Ishikawa (cell line): ENCODE measurements around the gene IL23R.

ENCODE experiments used
- CEBPB ChIP-seq: IDR thresholded peaks from 2 replicates; pipeline ENCODE4 v1.6.1; 2012
- CREB1 ChIP-seq: IDR thresholded peaks from 2 replicates; pipeline ENCODE4 v1.6.1; 2012; ENCODE audit warnings: low read depth
- EGR1 ChIP-seq: IDR thresholded peaks from 2 replicates; pipeline ENCODE4 v1.6.1; 2012
- EP300 ChIP-seq: IDR thresholded peaks from 2 replicates; pipeline ENCODE4 v1.6.1; 2012; ENCODE audit warnings: borderline replicate concordance
- FOXM1 ChIP-seq: IDR thresholded peaks from 2 replicates; pipeline ENCODE4 v1.6.1; 2012; ENCODE audit warnings: low read depth, borderline replicate concordance
- MAX ChIP-seq: IDR thresholded peaks from 2 replicates; pipeline ENCODE4 v1.6.1; 2012
- NFIC ChIP-seq: IDR thresholded peaks from 2 replicates; pipeline ENCODE4 v1.6.1; 2012
- RAD21 ChIP-seq: IDR thresholded peaks from 2 replicates; pipeline ENCODE4 v1.6.1; 2012; ENCODE audit warnings: low read depth
- TAF1 ChIP-seq: IDR thresholded peaks from 2 replicates; pipeline ENCODE4 v1.6.1; 2012; ENCODE audit warnings: low read depth, mild to moderate bottlenecking
- TCF12 ChIP-seq: IDR thresholded peaks from 2 replicates; pipeline ENCODE4 v1.6.1; 2012; ENCODE audit warnings: low read depth
- TEAD4 ChIP-seq: IDR thresholded peaks from 2 replicates; pipeline ENCODE4 v1.6.1; 2012
- YY1 ChIP-seq: IDR thresholded peaks from 2 replicates; pipeline ENCODE4 v1.6.1; 2012; ENCODE audit warnings: low read depth
- ZBTB7A ChIP-seq: IDR thresholded peaks from 2 replicates; pipeline ENCODE4 v1.6.1; 2012; ENCODE audit warnings: low read depth
- TF ChIP-seq, protein P1 (sequence below): IDR thresholded peaks from 2 replicates; pipeline ENCODE4 v1.6.1; 2012; ENCODE audit warnings: low read depth, mild to moderate bottlenecking
- TF ChIP-seq, protein P2 (sequence below): IDR thresholded peaks from 2 replicates; pipeline ENCODE4 v1.6.1; 2012

IL23R gene

GRCh38 chr1:67142931-67143330 is 23.3 kb upstream of the IL23R start:
- TF ChIP-seq ZBTB7A (no peak), MAX (no peak), EGR1 (no peak), FOXM1 (no peak), TAF1 (no peak), TCF12 (no peak), RAD21 (no peak), CREB1 (no peak), YY1 (no peak), NFIC (no peak), EP300 (no peak), CEBPB (no peak), TEAD4 (no peak)
- TF ChIP-seq, protein P1, sequence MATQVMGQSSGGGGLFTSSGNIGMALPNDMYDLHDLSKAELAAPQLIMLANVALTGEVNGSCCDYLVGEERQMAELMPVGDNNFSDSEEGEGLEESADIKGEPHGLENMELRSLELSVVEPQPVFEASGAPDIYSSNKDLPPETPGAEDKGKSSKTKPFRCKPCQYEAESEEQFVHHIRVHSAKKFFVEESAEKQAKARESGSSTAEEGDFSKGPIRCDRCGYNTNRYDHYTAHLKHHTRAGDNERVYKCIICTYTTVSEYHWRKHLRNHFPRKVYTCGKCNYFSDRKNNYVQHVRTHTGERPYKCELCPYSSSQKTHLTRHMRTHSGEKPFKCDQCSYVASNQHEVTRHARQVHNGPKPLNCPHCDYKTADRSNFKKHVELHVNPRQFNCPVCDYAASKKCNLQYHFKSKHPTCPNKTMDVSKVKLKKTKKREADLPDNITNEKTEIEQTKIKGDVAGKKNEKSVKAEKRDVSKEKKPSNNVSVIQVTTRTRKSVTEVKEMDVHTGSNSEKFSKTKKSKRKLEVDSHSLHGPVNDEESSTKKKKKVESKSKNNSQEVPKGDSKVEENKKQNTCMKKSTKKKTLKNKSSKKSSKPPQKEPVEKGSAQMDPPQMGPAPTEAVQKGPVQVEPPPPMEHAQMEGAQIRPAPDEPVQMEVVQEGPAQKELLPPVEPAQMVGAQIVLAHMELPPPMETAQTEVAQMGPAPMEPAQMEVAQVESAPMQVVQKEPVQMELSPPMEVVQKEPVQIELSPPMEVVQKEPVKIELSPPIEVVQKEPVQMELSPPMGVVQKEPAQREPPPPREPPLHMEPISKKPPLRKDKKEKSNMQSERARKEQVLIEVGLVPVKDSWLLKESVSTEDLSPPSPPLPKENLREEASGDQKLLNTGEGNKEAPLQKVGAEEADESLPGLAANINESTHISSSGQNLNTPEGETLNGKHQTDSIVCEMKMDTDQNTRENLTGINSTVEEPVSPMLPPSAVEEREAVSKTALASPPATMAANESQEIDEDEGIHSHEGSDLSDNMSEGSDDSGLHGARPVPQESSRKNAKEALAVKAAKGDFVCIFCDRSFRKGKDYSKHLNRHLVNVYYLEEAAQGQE, result no peak
- TF ChIP-seq, protein P2, sequence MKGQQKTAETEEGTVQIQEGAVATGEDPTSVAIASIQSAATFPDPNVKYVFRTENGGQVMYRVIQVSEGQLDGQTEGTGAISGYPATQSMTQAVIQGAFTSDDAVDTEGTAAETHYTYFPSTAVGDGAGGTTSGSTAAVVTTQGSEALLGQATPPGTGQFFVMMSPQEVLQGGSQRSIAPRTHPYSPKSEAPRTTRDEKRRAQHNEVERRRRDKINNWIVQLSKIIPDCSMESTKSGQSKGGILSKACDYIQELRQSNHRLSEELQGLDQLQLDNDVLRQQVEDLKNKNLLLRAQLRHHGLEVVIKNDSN, result no peak

DNA sequence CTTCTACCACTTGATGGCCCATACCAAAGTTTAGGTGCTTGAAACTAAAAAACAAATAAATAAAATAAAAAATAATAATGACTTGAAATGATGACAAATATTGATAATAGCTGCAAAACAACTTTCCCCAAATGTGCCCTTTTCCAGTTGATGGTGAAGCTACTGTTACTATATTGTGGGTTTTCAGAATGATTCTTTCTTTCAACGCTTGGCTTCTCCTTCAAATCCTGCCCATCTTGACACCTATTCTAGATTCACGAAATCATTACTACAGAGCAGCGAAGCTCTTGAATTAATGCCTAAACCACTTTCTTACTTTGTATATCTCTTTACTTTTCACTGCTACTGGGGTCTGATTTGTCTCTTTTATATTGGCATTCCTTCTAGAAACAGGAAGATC is 22.3 kb upstream of the IL23R start:
- TF ChIP-seq TEAD4 (no peak), TCF12 (no peak), TAF1 (no peak), EGR1 (no peak), MAX (no peak), NFIC (no peak), FOXM1 (no peak), CREB1 (no peak), YY1 (no peak), EP300 (no peak), CEBPB (no peak), ZBTB7A (no peak)
- TF ChIP-seq, protein P2, result no peak

GRCh38 chr1:67144696-67145095 is 21.6 kb upstream of the IL23R start:
- TF ChIP-seq FOXM1, result no peak
- no peak for TF ChIP-seq ZBTB7A
- TF ChIP-seq, protein P2, result no peak
- peak; percentile 22; the same call in 1 of the 2 replicates for TF ChIP-seq RAD21

DNA sequence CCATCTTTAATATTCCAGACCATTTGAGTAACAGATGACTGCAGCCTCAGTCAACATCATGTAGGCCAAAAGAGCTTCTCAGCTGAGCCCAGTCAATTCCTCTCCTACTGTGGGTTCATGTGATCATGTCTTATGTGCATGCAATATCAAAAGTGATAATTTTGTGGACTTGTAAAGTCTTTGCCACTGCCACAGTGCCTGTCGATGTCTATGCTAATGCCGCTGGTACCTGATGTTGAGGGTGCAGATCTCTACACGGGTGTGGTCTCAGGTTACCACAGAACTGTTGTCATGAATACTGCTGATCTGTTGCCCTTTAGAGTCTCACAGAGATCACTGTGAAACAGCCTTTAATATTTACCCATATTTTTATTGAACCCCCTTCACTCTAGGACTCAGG is 20.2 kb upstream of the IL23R start:
- TF ChIP-seq CREB1 (no peak), NFIC (no peak), RAD21 (no peak), ZBTB7A (no peak), TAF1 (no peak), CEBPB (no peak), TCF12 (no peak), EP300 (no peak), YY1 (no peak)
- TF ChIP-seq, protein P1, result no peak
- TF ChIP-seq, protein P2, result no peak

GRCh38 chr1:67146539-67146938 is 19.7 kb upstream of the IL23R start:
- TF ChIP-seq NFIC (no peak), ZBTB7A (no peak), CEBPB (no peak), TEAD4 (no peak), RAD21 (no peak), FOXM1 (no peak), EP300 (no peak), TAF1 (no peak), CREB1 (no peak), YY1 (no peak), MAX (no peak)
- TF ChIP-seq, protein P2, result no peak
- TF ChIP-seq, protein P1, result no peak
